Measurements from ENCODE around the gene SH3BP5. TPM values are rescaled to one million over a fixed set of nuclear protein-coding genes. Genes with fewer than 3 reads are reported as not detected.

Gene SH3BP5
- total RNA-seq, 2 experiments from 2014 or later, result 33.6 to 37.5 TPM

- intact Hi-C loops (cut with micrococcal nuclease), result loop anchor here (1.0 to 2.0 kb wide), 9 partner anchors 11 to 103 kb away; partner anchors contain the start of genes CAPN7 and SH3BP5
- Mint-ChIP-seq H3K9me3 (no peaks in the 10 kb centered on the region), H3K27me3 (no peaks in the 10 kb centered on the region), H3K27ac (peak overlapping the region; percentile 98), H3K4me3 (peak overlapping the region; percentile 61), H3K4me1 (ENCODE audit: low read depth) (peaks cover 78% of the 10 kb centered on the region), H3K36me3 (peaks cover 8% of the 10 kb centered on the region)
- ChIA-PET POLR2A (interaction anchor here (0.7 to 2.9 kb wide), 12 partner anchors 11 to 211 kb away, joined by 3 to 26 read pairs (median 9); partner anchors contain the start of genes RBSN and SH3BP5), CTCF (interaction anchor here (0.6 to 4.4 kb wide), 10 partner anchors 11 to 107 kb away, joined by 3 to 36 read pairs (median 4); partner anchors contain the start of gene SH3BP5)
- peak; percentile 82 for DNase-seq
Measured at GRCh38 chr3:15309662-15310335, 22.6 kb downstream of the SH3BP5 start.

GRCh38 chr3:15307580-15307979, 24.8 kb downstream of the SH3BP5 start:
- intact Hi-C loops (cut with micrococcal nuclease), result no loop called here
- ChIA-PET CTCF (interaction anchor here (1.0 to 1.5 kb wide), 3 partner anchors 25 to 47 kb away, joined by 3 to 7 read pairs (median 3); partner anchors contain the start of gene SH3BP5), POLR2A (interaction anchor here (1.5 kb wide), 2 partner anchors 9 to 54 kb away, joined by 5 to 6 read pairs; no protein-coding TSS in a partner anchor)
- Mint-ChIP-seq H3K36me3 (peaks cover 16% of the 10 kb centered on the region), H3K27me3 (no peaks in the 10 kb centered on the region), H3K27ac (no peak overlapping the region), H3K9me3 (no peaks in the 10 kb centered on the region), H3K4me1 (ENCODE audit: low read depth) (peaks cover 80% of the 10 kb centered on the region), H3K4me3 (no peak overlapping the region)
- no peak for DNase-seq

GRCh38 chr3:15306979-15307359, 25.4 kb downstream of the SH3BP5 start:
- peaks cover 78% of the 10 kb centered on the region for H3K4me1 Mint-ChIP-seq (ENCODE audit: low read depth)
- H3K4me3 Mint-ChIP-seq, result no peak overlapping the region
- peaks cover 17% of the 10 kb centered on the region for H3K36me3 Mint-ChIP-seq
- no peak overlapping the region for H3K27ac Mint-ChIP-seq
- H3K27me3 Mint-ChIP-seq, result no peaks in the 10 kb centered on the region
- ChIA-PET CTCF (interaction anchor here (1.0 to 1.5 kb wide), 5 partner anchors 25 to 99 kb away, joined by 3 to 7 read pairs (median 4); partner anchors contain the start of gene SH3BP5), POLR2A (interaction anchor here (1.5 kb wide), 1 partner anchor 8 kb away, joined by 6 read pairs; no protein-coding TSS in a partner anchor)
- intact Hi-C loops (cut with micrococcal nuclease), result no loop called here
- no peaks in the 10 kb centered on the region for H3K9me3 Mint-ChIP-seq
- no peak for DNase-seq

GRCh38 chr3:15305359-15305844, 27.0 kb downstream of the SH3BP5 start:
- Mint-ChIP-seq H3K27me3 (no peaks in the 10 kb centered on the region), H3K4me3 (no peak overlapping the region), H3K36me3 (peaks cover 29% of the 10 kb centered on the region), H3K27ac (no peak overlapping the region), H3K4me1 (ENCODE audit: low read depth) (peaks cover 76% of the 10 kb centered on the region), H3K9me3 (no peaks in the 10 kb centered on the region)
- no peak for DNase-seq
- ChIA-PET CTCF (interaction anchor here (0.5 to 3.4 kb wide), 3 partner anchors 18 to 125 kb away, joined by 3 to 12 read pairs (median 6); no protein-coding TSS in a partner anchor), POLR2A (no interaction called here)
- intact Hi-C loops (cut with micrococcal nuclease), result no loop called here

GRCh38 chr3:15303728-15304127, 28.7 kb downstream of the SH3BP5 start:
- Mint-ChIP-seq H3K9me3 (no peaks in the 10 kb centered on the region), H3K27ac (peak overlapping the region; percentile 88), H3K4me3 (peak overlapping the region; percentile 53), H3K4me1 (ENCODE audit: low read depth) (peaks cover 76% of the 10 kb centered on the region), H3K36me3 (peaks cover 33% of the 10 kb centered on the region), H3K27me3 (no peaks in the 10 kb centered on the region)
- DNase-seq, result no peak
- POLR2A ChIA-PET, result no interaction called here
- CTCF ChIA-PET, result interaction anchor here (0.9 to 3.4 kb wide), 4 partner anchors 20 to 36 kb away, joined by 3 to 12 read pairs (median 6); partner anchors contain the start of gene SH3BP5
- intact Hi-C loops (cut with micrococcal nuclease), result no loop called here

- H3K36me3 Mint-ChIP-seq, result peaks cover 38% of the 10 kb centered on the region
- H3K9me3 Mint-ChIP-seq, result no peaks in the 10 kb centered on the region
- H3K27me3 Mint-ChIP-seq, result no peaks in the 10 kb centered on the region
- CTCF ChIA-PET, result interaction anchor here (0.9 to 3.4 kb wide), 2 partner anchors 29 to 35 kb away, joined by 3 to 12 read pairs; partner anchors contain the start of gene SH3BP5
- POLR2A ChIA-PET, result no interaction called here
- no peak for DNase-seq
- no peak overlapping the region for H3K4me3 Mint-ChIP-seq
- intact Hi-C loops (cut with micrococcal nuclease), result no loop called here
- H3K27ac Mint-ChIP-seq, result peak overlapping the region; percentile 88
- peaks cover 76% of the 10 kb centered on the region for H3K4me1 Mint-ChIP-seq (ENCODE audit: low read depth)
Measured at GRCh38 chr3:15303216-15303615, 29.2 kb downstream of the SH3BP5 start.

GRCh38 chr3:15301761-15302160, 30.6 kb downstream of the SH3BP5 start:
- ChIA-PET POLR2A (interaction anchor here (1.1 kb wide), 1 partner anchor 9 kb away, joined by 3 read pairs; no protein-coding TSS in a partner anchor), CTCF (interaction anchor here (0.9 to 3.4 kb wide), 4 partner anchors 10 to 34 kb away, joined by 3 to 12 read pairs (median 6); no protein-coding TSS in a partner anchor)
- Mint-ChIP-seq H3K9me3 (no peaks in the 10 kb centered on the region), H3K4me3 (no peak overlapping the region), H3K27me3 (no peaks in the 10 kb centered on the region), H3K4me1 (ENCODE audit: low read depth) (peaks cover 80% of the 10 kb centered on the region), H3K27ac (no peak overlapping the region), H3K36me3 (peaks cover 43% of the 10 kb centered on the region)
- no peak for DNase-seq
- intact Hi-C loops (cut with micrococcal nuclease), result no loop called here

- Mint-ChIP-seq H3K4me1 (ENCODE audit: low read depth) (peaks cover 81% of the 10 kb centered on the region), H3K9me3 (no peaks in the 10 kb centered on the region), H3K4me3 (no peak overlapping the region), H3K27me3 (no peaks in the 10 kb centered on the region), H3K27ac (peak overlapping the region; percentile 71), H3K36me3 (peaks cover 45% of the 10 kb centered on the region)
- peak; percentile 37 for DNase-seq
- POLR2A ChIA-PET, result interaction anchor here (0.8 to 2.9 kb wide), 5 partner anchors 9 to 61 kb away, joined by 3 to 26 read pairs (median 4); no protein-coding TSS in a partner anchor
- intact Hi-C loops (cut with micrococcal nuclease), result loop anchor here (1.0 kb wide), 1 partner anchor 8 kb away; no protein-coding TSS in a partner anchor
- CTCF ChIA-PET, result interaction anchor here (1.1 to 2.8 kb wide), 4 partner anchors 8 to 61 kb away, joined by 3 to 19 read pairs (median 6); no protein-coding TSS in a partner anchor
Measured at GRCh38 chr3:15300323-15301078, 31.9 kb downstream of the SH3BP5 start.

- Mint-ChIP-seq H3K27me3 (no peaks in the 10 kb centered on the region), H3K4me1 (ENCODE audit: low read depth) (peaks cover 78% of the 10 kb centered on the region), H3K9me3 (no peaks in the 10 kb centered on the region), H3K4me3 (no peak overlapping the region), H3K27ac (peak overlapping the region; percentile 74), H3K36me3 (peaks cover 41% of the 10 kb centered on the region)
- peak; percentile 53 for DNase-seq
- CTCF ChIA-PET, result interaction anchor here (0.6 to 3.1 kb wide), 8 partner anchors 11 to 644 kb away, joined by 3 to 19 read pairs (median 6); partner anchors contain the start of gene SH3BP5
- POLR2A ChIA-PET, result interaction anchor here (1.2 to 3.2 kb wide), 8 partner anchors 8 to 62 kb away, joined by 3 to 26 read pairs (median 6); no protein-coding TSS in a partner anchor
- intact Hi-C loops (cut with micrococcal nuclease), result loop anchor here (2.0 kb wide), 1 partner anchor 30 kb away; no protein-coding TSS in a partner anchor
Measured at GRCh38 chr3:15299036-15299435, 33.4 kb downstream of the SH3BP5 start.

GRCh38 chr3:15298504-15298903, 33.9 kb downstream of the SH3BP5 start:
- H3K4me3 Mint-ChIP-seq, result no peak overlapping the region
- no peaks in the 10 kb centered on the region for H3K27me3 Mint-ChIP-seq
- POLR2A ChIA-PET, result interaction anchor here (1.2 to 3.2 kb wide), 8 partner anchors 9 to 63 kb away, joined by 3 to 26 read pairs (median 6); no protein-coding TSS in a partner anchor
- peaks cover 38% of the 10 kb centered on the region for H3K36me3 Mint-ChIP-seq
- H3K9me3 Mint-ChIP-seq, result no peaks in the 10 kb centered on the region
- intact Hi-C loops (cut with micrococcal nuclease), result loop anchor here (1.0 to 2.0 kb wide), 3 partner anchors 12 to 63 kb away; no protein-coding TSS in a partner anchor
- H3K4me1 Mint-ChIP-seq (ENCODE audit: low read depth), result peaks cover 74% of the 10 kb centered on the region
- peak overlapping the region; percentile 74 for H3K27ac Mint-ChIP-seq
- DNase-seq, result no peak
- CTCF ChIA-PET, result interaction anchor here (0.6 to 3.1 kb wide), 7 partner anchors 11 to 63 kb away, joined by 3 to 19 read pairs (median 8); partner anchors contain the start of gene SH3BP5

All from activated CD4-positive, alpha-beta memory T cell treated with anti-CD3 and anti-CD28 coated beads for 36 hours (primary cell).